ENCODE results near the gene ZFAND4. TPM values are rescaled to one million over a fixed set of nuclear protein-coding genes. Genes with fewer than 3 reads are reported as not detected.

ZFAND4 gene
- total and polyA plus RNA-seq, 2 experiments from 2014 or later, result 7.4 to 30.3 TPM

GRCh38 chr10:45591280-45591679 is 81.3 kb downstream of the ZFAND4 start:
- peaks cover 52% of the 10 kb centered on the region for H3K79me2 ChIP-seq (replicated peaks; ENCODE audit: insufficient read depth)
- ATAC-seq (no peak), DNase-seq (ENCODE audit: low spot score) (no peak)
- H4K20me1 ChIP-seq (replicated peaks; ENCODE audit: insufficient read depth), result peaks cover 8% of the 10 kb centered on the region; the same call in 1 of the 2 replicates
- H3K4me2 ChIP-seq, result no peak overlapping the region
- peaks cover 7% of the 10 kb centered on the region for H3K4me1 ChIP-seq (ENCODE audit: insufficient read depth)
- peaks cover 10% of the 10 kb centered on the region for H3K4me1 Mint-ChIP-seq
- no peaks in the 10 kb centered on the region; the same call in 2 of the 3 replicates for H3K36me3 Mint-ChIP-seq (ENCODE audit: low read depth)
- no peaks in the 10 kb centered on the region for H3K36me3 ChIP-seq (ENCODE audit: insufficient read depth)
- H3K9me3 Mint-ChIP-seq, result no peaks in the 10 kb centered on the region; the same call in 2 of the 3 replicates
- no peak for TF ChIP-seq POLR2AphosphoS5 (IDR thresholded peaks at IDR 0.05; ENCODE audit: low read depth)
- no peak for TF ChIP-seq ETS1 (IDR thresholded peaks at IDR 0.05)
- TF ChIP-seq ZNF114 (CRISPR knock-in tag; IDR thresholded peaks at IDR 0.05), result no peak
- no peak for TF ChIP-seq JUNB (IDR thresholded peaks at IDR 0.05; ENCODE audit: unreplicated experiment)
- TF ChIP-seq CREB1 (CRISPR knock-in tag; IDR thresholded peaks at IDR 0.05; ENCODE audit: low read depth), result no peak
- no peak for TF ChIP-seq EZH2phosphoT487 (IDR thresholded peaks at IDR 0.05; ENCODE audit: unreplicated experiment)
- TF ChIP-seq REST (IDR thresholded peaks at IDR 0.05; ENCODE audit: unreplicated experiment), result no peak
- TF ChIP-seq STAT1 (IDR thresholded peaks at IDR 0.05; ENCODE audit: unreplicated experiment), result no peak
- TF ChIP-seq ZNF462 (CRISPR knock-in tag; IDR thresholded peaks at IDR 0.05), result no peak
- no peak for TF ChIP-seq ZNF331 (CRISPR knock-in tag; IDR thresholded peaks at IDR 0.05; ENCODE audit: low read depth)
- TF ChIP-seq EZH2 (IDR thresholded peaks at IDR 0.05; ENCODE audit: low read depth, unreplicated experiment), result no peak
- no peak for TF ChIP-seq NANOG (IDR thresholded peaks at IDR 0.05; ENCODE audit: borderline replicate concordance)
- no peak for TF ChIP-seq CTCF (conservative IDR thresholded peaks at IDR 0.05; ENCODE audit: low read depth in 2 of 2)
- no peak overlapping the region for H3K4me3 ChIP-seq
- H3K27ac ChIP-seq (ENCODE audit: low read depth), result no peak overlapping the region
- no peaks in the 10 kb centered on the region for H3K9me2 ChIP-seq (ENCODE audit: insufficient read depth)
- no peak overlapping the region for H2AFZ ChIP-seq
- peaks cover 14% of the 10 kb centered on the region for H3K27me3 Mint-ChIP-seq (ENCODE audit: insufficient read depth, low read depth, poor library complexity)
- no peak overlapping the region for H3K27ac Mint-ChIP-seq
- H3K27me3 ChIP-seq (ENCODE audit: insufficient read depth), result 0 out of 2 replicates have a peak, but pooled peaks cover 6% of the 10 kb centered on the region
- no peaks in the 10 kb centered on the region for H3F3A ChIP-seq (replicated peaks; ENCODE audit: low read depth)
- H3K4me3 Mint-ChIP-seq, result no peak overlapping the region
